RWPE2 (cell line): Measurements from ENCODE around the gene ISCA2.

Experiments used
- ATAC-seq: fragments of 200-7000 bp; cut with Tn5 transposase; 3 replicates; pipeline ENCODE4 v1.9.1; 2021; ENCODE audit warnings: low read depth
- DNase-seq: peaks from one replicate; pipeline ENCODE4 v3.0.0-alpha.2; 2020; ENCODE audit warnings: low spot score
- H3K27ac ChIP-seq: fragments of 450-650 bp; 2 replicates; pipeline ENCODE4 v1.5.1; 2017; ENCODE audit warnings: mild to moderate bottlenecking; ENCODE audit not compliant: poor library complexity, severe bottlenecking
- H3K27me3 ChIP-seq: fragments of 250-450 bp; sonication (Bioruptor Pico); 2 replicates; pipeline ENCODE4 v1.5.1; 2021; ENCODE audit warnings: mild to moderate bottlenecking, moderate library complexity; ENCODE audit not compliant: insufficient read depth, poor library complexity, severe bottlenecking
- H3K36me3 ChIP-seq: fragments of 250-450 bp; sonication (Bioruptor Pico); 2 replicates; pipeline ENCODE4 v1.5.1; 2020; ENCODE audit warnings: low read depth, mild to moderate bottlenecking, moderate library complexity
- H3K4me1 ChIP-seq: fragments of 250-450 bp; sonication (Bioruptor Pico); 2 replicates; pipeline ENCODE4 v1.5.1; 2021; ENCODE audit warnings: mild to moderate bottlenecking, moderate library complexity; ENCODE audit not compliant: insufficient read depth, poor library complexity, severe bottlenecking
- H3K4me3 ChIP-seq: fragments of 250-450 bp; sonication (Bioruptor Pico); 2 replicates; pipeline ENCODE4 v1.5.1; 2021; ENCODE audit warnings: mild to moderate bottlenecking, moderate library complexity; ENCODE audit not compliant: severe bottlenecking
- H3K9me3 ChIP-seq: fragments of 250-450 bp; sonication (Bioruptor Pico); 2 replicates; pipeline ENCODE4 v1.5.1; 2021; ENCODE audit warnings: mild to moderate bottlenecking, moderate library complexity; ENCODE audit not compliant: severe bottlenecking
- CTCF ChIP-seq: fragments of 450-650 bp; IDR thresholded peaks from one replicate; pipeline ENCODE4 v1.5.1; 2017; ENCODE audit warnings: mild to moderate bottlenecking, moderate library complexity; ENCODE audit not compliant: poor library complexity, severe bottlenecking

The ISCA2 gene

GRCh38 chr14:74475678-74476077 lies 17.9 kb upstream of the ISCA2 start:
- Histone ChIP-seq H3K9me3 (no peaks in the 10 kb centered on the region), H3K4me1 (peaks cover 2% of the 10 kb centered on the region), H3K27ac (no peak overlapping the region), H3K27me3 (no peaks in the 10 kb centered on the region), H3K4me3 (no peak overlapping the region), H3K36me3 (peaks cover 46% of the 10 kb centered on the region)
- TF ChIP-seq CTCF: no peak
- peak; percentile 64 for ATAC-seq
- no peak for DNase-seq

DNA sequence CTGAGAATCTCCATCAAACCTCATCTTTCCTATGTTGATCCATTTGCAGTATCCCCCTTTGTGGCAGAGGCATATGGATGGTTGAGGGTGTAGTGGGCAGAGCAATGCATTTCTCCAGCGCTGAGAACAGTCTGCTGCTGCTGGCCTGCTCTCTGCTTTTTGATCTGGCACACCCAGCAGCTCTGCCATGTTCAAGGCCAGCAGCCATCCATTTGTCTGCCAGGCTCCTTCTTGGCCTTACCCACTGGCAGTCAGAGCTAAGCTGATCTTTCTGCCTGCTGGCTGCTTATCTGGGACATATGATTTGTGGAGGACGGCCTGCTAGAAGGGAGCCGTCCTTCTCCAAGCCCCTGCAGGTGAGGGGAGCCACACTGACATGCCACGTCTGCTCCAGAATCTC lies 17.5 kb upstream of the ISCA2 start:
- no peaks in the 10 kb centered on the region for H3K27me3 ChIP-seq
- H3K4me1 ChIP-seq: peaks cover 2% of the 10 kb centered on the region
- H3K4me3 ChIP-seq: no peak overlapping the region
- no peaks in the 10 kb centered on the region for H3K9me3 ChIP-seq
- no peak overlapping the region for H3K27ac ChIP-seq
- DNase-seq: no peak
- TF ChIP-seq CTCF: no peak
- peaks cover 51% of the 10 kb centered on the region for H3K36me3 ChIP-seq
- no peak; the same call in 2 of the 3 replicates for ATAC-seq

- Histone ChIP-seq H3K9me3 (no peaks in the 10 kb centered on the region), H3K27me3 (no peaks in the 10 kb centered on the region), H3K4me1 (peaks cover 2% of the 10 kb centered on the region), H3K27ac (no peak overlapping the region), H3K36me3 (peaks cover 56% of the 10 kb centered on the region), H3K4me3 (no peak overlapping the region)
- ATAC-seq (no peak), DNase-seq (no peak)
- no peak for TF ChIP-seq CTCF
Observed at GRCh38 chr14:74476607-74477006, 17.0 kb upstream of the ISCA2 start.

- no peak for DNase-seq
- TF ChIP-seq CTCF: peak; percentile 77
- Histone ChIP-seq H3K9me3 (no peaks in the 10 kb centered on the region), H3K27me3 (no peaks in the 10 kb centered on the region), H3K4me1 (peaks cover 2% of the 10 kb centered on the region), H3K4me3 (no peak overlapping the region), H3K36me3 (peaks cover 74% of the 10 kb centered on the region), H3K27ac (no peak overlapping the region)
- peak; percentile 49; the same call in 2 of the 3 replicates for ATAC-seq
Observed at GRCh38 chr14:74478996-74479635, 14.4 kb upstream of the ISCA2 start.

DNA sequence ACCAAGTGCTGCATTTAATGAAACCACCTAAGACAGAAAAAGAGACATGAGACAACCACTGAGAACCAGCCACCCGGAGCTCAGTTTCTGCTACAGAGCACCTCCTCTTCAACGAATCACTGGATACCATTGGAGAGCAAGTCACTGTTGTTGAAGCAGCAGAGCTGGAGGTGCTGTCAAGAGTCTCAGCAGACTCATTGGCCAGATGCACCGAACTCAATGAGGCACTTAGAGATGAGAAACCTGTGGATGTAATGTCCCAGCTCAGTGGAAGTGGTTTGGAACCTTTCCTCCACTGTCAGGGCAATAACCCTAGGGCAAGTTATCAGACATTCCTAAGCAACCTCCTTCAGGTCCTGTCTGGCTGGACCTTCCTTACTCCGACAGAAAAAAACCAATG lies 13.5 kb upstream of the ISCA2 start:
- no peak for TF ChIP-seq CTCF
- no peak for ATAC-seq

More for the DNA sequence above, 13.5 kb upstream of the ISCA2 start:
- Histone ChIP-seq H3K4me1 (peaks cover 2% of the 10 kb centered on the region), H3K9me3 (no peaks in the 10 kb centered on the region), H3K4me3 (no peak overlapping the region), H3K27ac (no peak overlapping the region), H3K27me3 (no peaks in the 10 kb centered on the region), H3K36me3 (peaks cover 83% of the 10 kb centered on the region)
- no peak for DNase-seq
